ENCODE data around the gene PRKN.

PRKN gene

GRCh38 chr6:161378115-161378514 is 1349.5 kb downstream of the PRKN start:
- no peak overlapping the region for H3K27ac ChIP-seq
- TF ChIP-seq, protein P1, sequence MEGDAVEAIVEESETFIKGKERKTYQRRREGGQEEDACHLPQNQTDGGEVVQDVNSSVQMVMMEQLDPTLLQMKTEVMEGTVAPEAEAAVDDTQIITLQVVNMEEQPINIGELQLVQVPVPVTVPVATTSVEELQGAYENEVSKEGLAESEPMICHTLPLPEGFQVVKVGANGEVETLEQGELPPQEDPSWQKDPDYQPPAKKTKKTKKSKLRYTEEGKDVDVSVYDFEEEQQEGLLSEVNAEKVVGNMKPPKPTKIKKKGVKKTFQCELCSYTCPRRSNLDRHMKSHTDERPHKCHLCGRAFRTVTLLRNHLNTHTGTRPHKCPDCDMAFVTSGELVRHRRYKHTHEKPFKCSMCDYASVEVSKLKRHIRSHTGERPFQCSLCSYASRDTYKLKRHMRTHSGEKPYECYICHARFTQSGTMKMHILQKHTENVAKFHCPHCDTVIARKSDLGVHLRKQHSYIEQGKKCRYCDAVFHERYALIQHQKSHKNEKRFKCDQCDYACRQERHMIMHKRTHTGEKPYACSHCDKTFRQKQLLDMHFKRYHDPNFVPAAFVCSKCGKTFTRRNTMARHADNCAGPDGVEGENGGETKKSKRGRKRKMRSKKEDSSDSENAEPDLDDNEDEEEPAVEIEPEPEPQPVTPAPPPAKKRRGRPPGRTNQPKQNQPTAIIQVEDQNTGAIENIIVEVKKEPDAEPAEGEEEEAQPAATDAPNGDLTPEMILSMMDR (conservative IDR thresholded peaks at IDR 0.05): no peak

DNA sequence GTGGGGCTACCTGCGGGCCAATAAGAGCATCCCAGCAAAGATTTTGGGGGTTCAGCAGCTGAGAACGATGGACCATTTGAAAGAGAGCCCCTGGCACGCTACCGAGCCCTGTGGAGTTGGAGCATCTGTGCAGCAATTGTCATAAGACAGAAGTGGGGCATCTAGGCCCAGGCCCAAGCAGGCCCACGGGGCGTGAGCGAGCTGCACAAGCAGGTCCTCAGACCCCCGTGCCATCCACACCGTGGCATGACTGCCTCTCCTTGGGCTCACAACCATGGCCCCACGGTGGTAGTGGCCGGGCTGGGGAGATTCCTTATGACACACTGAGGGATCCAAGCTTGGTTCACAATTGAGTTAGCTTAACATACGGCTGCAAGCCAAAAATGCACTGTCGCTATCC is 1350.5 kb downstream of the PRKN start:
- H3K27ac ChIP-seq: no peak overlapping the region
- TF ChIP-seq, protein P1 (conservative IDR thresholded peaks at IDR 0.05): no peak

- TF ChIP-seq, protein P1 (conservative IDR thresholded peaks at IDR 0.05): no peak
- peak overlapping the region; percentile 61; the same call in 1 of the 2 replicates for H3K27ac ChIP-seq
Observed at GRCh38 chr6:161376367-161376766, 1351.2 kb downstream of the PRKN start.

DNA sequence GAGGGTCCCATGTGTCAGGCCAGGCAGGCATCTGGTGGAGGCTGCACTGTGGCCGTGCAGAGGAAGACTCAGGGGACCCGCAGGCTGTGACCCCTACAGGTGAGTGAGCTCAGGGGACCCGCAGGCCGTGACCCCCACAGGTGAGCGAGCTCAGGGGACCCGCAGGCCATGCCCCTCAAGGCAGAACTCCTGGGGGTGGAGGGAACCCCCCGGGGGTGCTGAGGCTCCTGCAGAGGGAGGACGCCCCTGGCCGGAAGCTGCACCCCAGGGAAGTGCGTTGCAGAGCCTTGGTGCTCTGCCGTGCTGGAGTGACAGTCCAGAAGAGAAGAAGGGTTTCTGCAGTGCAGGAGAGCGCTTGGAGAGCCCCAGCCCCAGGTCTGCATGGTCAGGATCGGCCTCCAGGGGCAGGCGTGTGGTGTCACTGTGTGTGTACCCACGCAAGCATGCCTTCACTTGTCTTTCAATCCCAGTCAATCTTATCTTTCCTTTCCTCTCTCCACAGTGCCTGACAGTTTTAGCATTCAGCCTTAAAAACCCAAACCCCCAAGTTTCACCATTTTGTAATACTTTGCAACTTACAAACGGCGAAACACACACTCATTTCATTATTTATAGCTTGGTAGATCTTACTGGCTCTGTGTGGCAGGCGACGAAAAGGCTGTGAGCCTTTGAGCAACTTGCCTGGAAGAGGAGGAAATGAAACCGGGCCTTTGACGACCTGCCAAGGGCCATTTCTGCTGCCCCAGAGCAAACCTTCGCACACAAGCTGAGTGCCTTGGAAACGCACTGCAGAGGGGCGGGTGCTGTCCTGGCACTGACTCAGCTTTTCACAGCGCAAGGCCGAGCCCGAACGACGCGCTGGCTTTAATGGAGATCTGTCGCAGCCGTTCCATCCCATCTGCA is 1352.3 kb downstream of the PRKN start:
- TF ChIP-seq, protein P1 (conservative IDR thresholded peaks at IDR 0.05): peak; percentile 72
- H3K27ac ChIP-seq: peak overlapping the region; percentile 61

DNA sequence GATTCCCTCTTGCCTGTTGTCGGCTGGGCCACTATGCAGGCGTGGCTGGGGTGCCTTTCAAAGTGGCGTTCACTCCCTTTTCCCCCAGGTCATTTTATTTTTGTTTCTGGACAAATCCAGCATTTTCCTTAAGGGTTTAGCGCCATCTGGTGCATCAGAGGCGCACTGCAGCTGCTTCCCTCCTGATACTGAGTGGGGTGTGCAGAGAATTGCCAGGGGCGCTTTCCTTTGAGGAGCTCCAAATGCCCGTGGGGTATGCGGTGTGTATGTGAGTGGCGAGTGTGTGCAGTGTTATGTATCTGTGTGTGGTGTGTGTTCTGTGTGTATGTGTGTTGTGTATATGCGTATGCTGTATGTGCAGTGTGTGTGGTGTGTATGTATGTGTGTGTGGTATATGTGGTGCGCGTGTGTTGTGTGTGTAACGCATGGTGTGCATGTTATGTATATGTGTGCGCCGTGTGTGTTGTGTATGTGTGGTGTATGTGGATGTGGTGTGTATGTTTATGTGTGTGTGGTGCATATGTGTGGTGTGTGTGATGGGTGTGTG is 1353.6 kb downstream of the PRKN start:
- H3K27ac ChIP-seq: no peak overlapping the region
- TF ChIP-seq, protein P1 (conservative IDR thresholded peaks at IDR 0.05): peak; percentile 93

DNA sequence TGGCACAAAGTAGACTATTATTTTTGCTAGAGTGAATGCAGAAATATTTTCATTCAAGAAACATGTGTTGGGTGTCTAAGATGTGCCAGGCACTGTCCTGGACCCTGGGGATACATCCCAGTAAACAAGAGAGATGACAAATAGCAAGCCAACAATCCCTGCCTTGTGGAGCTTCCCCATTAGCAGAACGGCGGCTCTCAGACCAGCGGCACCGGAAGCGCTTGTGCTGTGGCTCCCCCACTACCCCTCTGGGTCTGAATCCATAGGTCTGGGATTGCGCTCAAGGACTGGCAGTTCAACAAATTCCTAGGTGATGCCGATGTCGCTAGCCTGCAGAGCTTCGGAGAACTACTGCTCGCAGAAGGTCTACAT is 1355.2 kb downstream of the PRKN start:
- H3K27ac ChIP-seq: no peak overlapping the region

DNA sequence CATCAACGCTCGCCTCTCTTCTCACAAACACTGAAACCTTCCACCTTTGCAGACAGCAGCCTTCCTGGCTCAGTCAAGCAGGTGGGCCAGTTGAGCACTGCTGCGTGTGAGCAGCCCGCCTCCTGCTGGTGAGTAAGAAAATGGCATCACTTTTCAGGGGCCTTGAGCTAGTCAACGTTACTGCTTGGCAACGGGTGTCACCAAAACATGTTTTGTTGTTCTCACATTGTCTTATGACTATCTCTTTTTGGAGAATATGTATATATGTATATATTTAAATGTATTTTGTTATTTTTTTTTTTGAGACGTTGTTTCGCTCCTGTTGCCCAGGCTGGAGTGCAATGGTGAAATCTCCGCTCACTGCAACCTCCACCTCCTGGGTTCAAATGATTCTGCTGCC is 1356.7 kb downstream of the PRKN start:
- no peak overlapping the region for H3K27ac ChIP-seq

More for the DNA sequence above, 1355.2 kb downstream of the PRKN start:
- TF ChIP-seq, protein P1 (conservative IDR thresholded peaks at IDR 0.05): no peak

More for the DNA sequence above, 1356.7 kb downstream of the PRKN start:
- TF ChIP-seq, protein P1 (conservative IDR thresholded peaks at IDR 0.05): peak; percentile 98

Measured in VCaP (cell line).